MCF 10A (cell line): Measurements from ENCODE around the gene FBXW9. TPM values are rescaled to one million over a fixed set of nuclear protein-coding genes. Genes with fewer than 3 reads are reported as not detected.
"Not testable (repeated sequence)": the region's sequence is repeated elsewhere in the genome, so short reads cannot be mapped to it uniquely, and the experiment has no call there.

ENCODE experiments used
- BruUV-seq: library from RNA; stranded (reverse); fragments of 400-500 nt; replicated peaks from 2 replicates; lab custom pipeline; 2021; lab: Mats Ljungman, UMichigan
- CTCF ChIA-PET: fragments of 300-600 bp; sonication (Branson Sonifier 250); formaldehyde crosslinking; extraction: SDS; loops from one replicate; lab custom pipeline; 2021; ENCODE audit warnings: antibody characterized with exemption, inconsistent platforms; lab: Yijun Ruan, JAX
- POLR2A ChIA-PET: fragments of 300-600, 350-650 bp; sonication (Branson Sonifier 250); formaldehyde crosslinking; extraction: SDS; loops from one replicate; lab custom pipeline; 2020; ENCODE audit warnings: antibody characterized with exemption, inconsistent platforms; lab: Yijun Ruan, JAX
- DNase-seq: peaks from one replicate; pipeline ENCODE4 v3.0.0-alpha.2; 2018; ENCODE audit not compliant: unreplicated experiment
- H3K27ac Mint-ChIP-seq: one replicate; pipeline ENCODE4 v1.8.0; 2022; ENCODE audit warnings: mild to moderate bottlenecking, low read depth, mixed read lengths; ENCODE audit not compliant: unreplicated experiment
- H3K27me3 Mint-ChIP-seq: one replicate; pipeline ENCODE4 v1.8.0; 2022; ENCODE audit warnings: mixed read lengths; ENCODE audit not compliant: insufficient read depth, unreplicated experiment
- H3K36me3 Mint-ChIP-seq: one replicate; pipeline ENCODE4 v1.8.0; 2022; ENCODE audit warnings: mild to moderate bottlenecking, moderate library complexity, mixed read lengths; ENCODE audit not compliant: insufficient read depth, unreplicated experiment
- H3K4me1 Mint-ChIP-seq: one replicate; pipeline ENCODE4 v1.8.0; 2022; ENCODE audit warnings: mixed read lengths; ENCODE audit not compliant: insufficient read depth, unreplicated experiment
- H3K4me3 Mint-ChIP-seq: one replicate; pipeline ENCODE4 v1.8.0; 2022; ENCODE audit warnings: mild to moderate bottlenecking, moderate library complexity, mixed read lengths; ENCODE audit not compliant: unreplicated experiment
- H3K9me3 Mint-ChIP-seq: one replicate; pipeline ENCODE4 v1.8.0; 2022; ENCODE audit warnings: mixed read lengths; ENCODE audit not compliant: unreplicated experiment
- intact Hi-C: fragments of 100-400 bp; cut with micrococcal nuclease; formaldehyde crosslinking; loops from 2 replicates; pipeline ENCODE4 v1.14.1; 2022
- total RNA-seq: library from RNA; stranded (reverse); gene quantifications from 2 replicates; pipeline ENCODE4 v1.2.3, GENCODE V29; 2022
- TF ChIP-seq, protein P1 (sequence below): fragments of 200-600 bp; IDR thresholded peaks from one replicate; pipeline ENCODE4 v1.8.0; 2022; ENCODE audit warnings: antibody characterized with exemption, mild to moderate bottlenecking; ENCODE audit not compliant: unreplicated experiment

FBXW9 gene
- total RNA-seq, 1 experiment from 2014 or later, result 13.8 TPM

DNA sequence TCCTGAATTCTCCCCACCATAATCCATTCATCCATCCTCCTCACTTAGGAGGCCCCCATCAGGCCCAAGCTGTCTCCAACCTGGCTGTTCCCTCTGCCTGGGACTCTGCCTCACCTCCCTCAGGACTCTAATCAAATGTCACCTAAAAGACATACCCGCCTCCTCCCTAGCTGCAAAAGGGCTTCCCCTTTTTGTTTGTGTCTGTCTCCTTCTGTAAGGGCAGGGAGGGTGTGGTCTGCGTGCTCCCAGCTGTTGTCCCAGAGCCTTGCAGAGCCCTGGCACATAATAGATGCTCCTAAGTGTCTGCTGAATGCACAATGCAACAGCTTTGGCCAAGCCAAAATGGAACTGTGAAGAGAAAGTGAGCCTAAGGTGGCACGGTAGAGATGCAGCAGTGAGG, 33.6 kb upstream of the FBXW9 start:
- CTCF ChIA-PET, result interaction anchor here (0.5 to 0.6 kb wide), 2 partner anchors 9 to 13 kb away, joined by 3 to 4 read pairs; no protein-coding TSS in a partner anchor
- Mint-ChIP-seq H3K9me3 (no peaks in the 10 kb centered on the region), H3K27me3 (no peaks in the 10 kb centered on the region), H3K27ac (no peak overlapping the region), H3K4me1 (peaks cover 18% of the 10 kb centered on the region), H3K36me3 (peaks cover 57% of the 10 kb centered on the region), H3K4me3 (no peak overlapping the region)
- POLR2A ChIA-PET, result no interaction called here
- TF ChIP-seq, protein P1, sequence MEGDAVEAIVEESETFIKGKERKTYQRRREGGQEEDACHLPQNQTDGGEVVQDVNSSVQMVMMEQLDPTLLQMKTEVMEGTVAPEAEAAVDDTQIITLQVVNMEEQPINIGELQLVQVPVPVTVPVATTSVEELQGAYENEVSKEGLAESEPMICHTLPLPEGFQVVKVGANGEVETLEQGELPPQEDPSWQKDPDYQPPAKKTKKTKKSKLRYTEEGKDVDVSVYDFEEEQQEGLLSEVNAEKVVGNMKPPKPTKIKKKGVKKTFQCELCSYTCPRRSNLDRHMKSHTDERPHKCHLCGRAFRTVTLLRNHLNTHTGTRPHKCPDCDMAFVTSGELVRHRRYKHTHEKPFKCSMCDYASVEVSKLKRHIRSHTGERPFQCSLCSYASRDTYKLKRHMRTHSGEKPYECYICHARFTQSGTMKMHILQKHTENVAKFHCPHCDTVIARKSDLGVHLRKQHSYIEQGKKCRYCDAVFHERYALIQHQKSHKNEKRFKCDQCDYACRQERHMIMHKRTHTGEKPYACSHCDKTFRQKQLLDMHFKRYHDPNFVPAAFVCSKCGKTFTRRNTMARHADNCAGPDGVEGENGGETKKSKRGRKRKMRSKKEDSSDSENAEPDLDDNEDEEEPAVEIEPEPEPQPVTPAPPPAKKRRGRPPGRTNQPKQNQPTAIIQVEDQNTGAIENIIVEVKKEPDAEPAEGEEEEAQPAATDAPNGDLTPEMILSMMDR, result no peak
- DNase-seq, result no peak
- no TSS peak for BruUV-seq
- intact Hi-C loops, result no loop called here

GRCh38 chr19:12727745-12728433, 31.5 kb upstream of the FBXW9 start:
- no peaks in the 10 kb centered on the region for H3K27me3 Mint-ChIP-seq
- H3K4me1 Mint-ChIP-seq, result peaks cover 18% of the 10 kb centered on the region
- peaks cover 59% of the 10 kb centered on the region for H3K36me3 Mint-ChIP-seq
- H3K27ac Mint-ChIP-seq, result no peak overlapping the region
- no peak for DNase-seq
- TF ChIP-seq, protein P1, result no peak
- H3K9me3 Mint-ChIP-seq, result no peaks in the 10 kb centered on the region
- no peak overlapping the region for H3K4me3 Mint-ChIP-seq
- intact Hi-C loops, result no loop called here
- ChIA-PET CTCF (interaction anchor here (0.8 to 1.2 kb wide), 4 partner anchors 10 to 51 kb away, joined by 3 to 5 read pairs (median 4); no protein-coding TSS in a partner anchor), POLR2A (interaction anchor here (1.5 to 3.0 kb wide), 2 partner anchors 9 to 61 kb away, joined by 3 to 8 read pairs; partner anchors contain the start of gene GET3)
- BruUV-seq, result no TSS peak

- no peak for DNase-seq
- H3K4me3 Mint-ChIP-seq, result no peak overlapping the region
- no peaks in the 10 kb centered on the region for H3K27me3 Mint-ChIP-seq
- TF ChIP-seq, protein P1, result no peak
- H3K36me3 Mint-ChIP-seq, result peaks cover 55% of the 10 kb centered on the region
- POLR2A ChIA-PET, result interaction anchor here (0.5 to 3.0 kb wide), 4 partner anchors 10 to 107 kb away, joined by 3 to 8 read pairs (median 4); partner anchors contain the start of gene GET3
- H3K27ac Mint-ChIP-seq, result peak overlapping the region; percentile 16
- intact Hi-C loops, result no loop called here
- peaks cover 12% of the 10 kb centered on the region for H3K4me1 Mint-ChIP-seq
- H3K9me3 Mint-ChIP-seq, result no peaks in the 10 kb centered on the region
- BruUV-seq, result no TSS peak
- CTCF ChIA-PET, result interaction anchor here (0.5 to 0.8 kb wide), 3 partner anchors 13 to 1589 kb away, joined by 3 read pairs; no protein-coding TSS in a partner anchor
Measured at GRCh38 chr19:12726988-12727316, 30.5 kb upstream of the FBXW9 start.

GRCh38 chr19:12725612-12726011, 29.2 kb upstream of the FBXW9 start:
- BruUV-seq, intact Hi-C loops, DNase-seq, H3K27me3 Mint-ChIP-seq, H3K27ac Mint-ChIP-seq, H3K4me3 Mint-ChIP-seq, H3K9me3 Mint-ChIP-seq: not testable (repeated sequence)
- CTCF ChIA-PET, result interaction anchor here (0.6 to 0.7 kb wide), 2 partner anchors 16 to 252 kb away, joined by 3 read pairs; no protein-coding TSS in a partner anchor
- peaks cover 58% of the 10 kb centered on the region for H3K36me3 Mint-ChIP-seq
- peaks cover 14% of the 10 kb centered on the region for H3K4me1 Mint-ChIP-seq
- POLR2A ChIA-PET, result interaction anchor here (0.6 to 3.0 kb wide), 2 partner anchors 11 to 24 kb away, joined by 3 to 8 read pairs; partner anchors contain the start of gene GET3
